RKO (cell line): ENCODE results near the gene ZCCHC7.

Experiments
- DNase-seq: peaks from one replicate; pipeline ENCODE4 v3.0.0-alpha.2; 2016; ENCODE audit warnings: low spot score

The ZCCHC7 gene

GRCh38 chr9:37339923-37340322 is 219.5 kb downstream of the ZCCHC7 start:
- no peak for DNase-seq

GRCh38 chr9:37340961-37341360 is 220.6 kb downstream of the ZCCHC7 start:
- DNase-seq, result no peak

- DNase-seq, result no peak
Observed at GRCh38 chr9:37341704-37342103, 221.3 kb downstream of the ZCCHC7 start.

GRCh38 chr9:37342493-37342892 is 222.1 kb downstream of the ZCCHC7 start:
- DNase-seq, result no peak

- DNase-seq, result no peak
Observed at GRCh38 chr9:37342895-37343294, 222.5 kb downstream of the ZCCHC7 start.

GRCh38 chr9:37343724-37344123 is 223.3 kb downstream of the ZCCHC7 start:
- no peak for DNase-seq

GRCh38 chr9:37345038-37345437 is 224.7 kb downstream of the ZCCHC7 start:
- no peak for DNase-seq

- no peak for DNase-seq
Observed at GRCh38 chr9:37348917-37349316, 228.5 kb downstream of the ZCCHC7 start.

GRCh38 chr9:37350486-37351190 is 230.3 kb downstream of the ZCCHC7 start:
- DNase-seq, result peak; percentile 36

GRCh38 chr9:37353791-37354190 is 233.4 kb downstream of the ZCCHC7 start:
- DNase-seq, result no peak

GRCh38 chr9:37362430-37362829 is 242.1 kb downstream of the ZCCHC7 start:
- no peak for DNase-seq

- no peak for DNase-seq
Observed at GRCh38 chr9:37363124-37363523, 242.8 kb downstream of the ZCCHC7 start.

- DNase-seq, result no peak
Observed at GRCh38 chr9:37364136-37364535, 243.8 kb downstream of the ZCCHC7 start.

GRCh38 chr9:37364751-37365360 is 244.5 kb downstream of the ZCCHC7 start:
- no peak for DNase-seq

- no peak for DNase-seq
Observed at GRCh38 chr9:37369671-37370070, 249.3 kb downstream of the ZCCHC7 start.

GRCh38 chr9:37370282-37370681 is 249.9 kb downstream of the ZCCHC7 start:
- no peak for DNase-seq

GRCh38 chr9:37370968-37371563 is 250.7 kb downstream of the ZCCHC7 start:
- no peak for DNase-seq

GRCh38 chr9:37371565-37372464 is 251.4 kb downstream of the ZCCHC7 start:
- DNase-seq, result no peak

GRCh38 chr9:37372839-37373238 is 252.5 kb downstream of the ZCCHC7 start:
- DNase-seq, result no peak

GRCh38 chr9:37373621-37374020 is 253.2 kb downstream of the ZCCHC7 start:
- no peak for DNase-seq

GRCh38 chr9:37374892-37375291 is 254.5 kb downstream of the ZCCHC7 start:
- no peak for DNase-seq
